SK-N-SH treated with all-trans-retinoic acid at 6 μM for 48 hours (cell line): ENCODE results near the gene TAOK3.
A peak's percentile ranks its signal among the peaks of the same experiment; 100 is the strongest.

Source experiments
- ATAC-seq: fragments of 200-7000 bp; cut with Tn5 transposase; 3 replicates; pipeline ENCODE4 v1.9.1; 2020; ENCODE audit warnings: mild to moderate bottlenecking, moderate library complexity
- ARNTL ChIP-seq: fragments of 450-650 bp; formaldehyde crosslinking; IDR thresholded peaks from 2 replicates; pipeline ENCODE4 v1.5.0; 2020; ENCODE audit warnings: low read depth, mild to moderate bottlenecking, moderate library complexity, borderline replicate concordance
- BACH2 ChIP-seq: fragments of 250-450 bp; sonication (Bioruptor Pico); IDR thresholded peaks from 2 replicates; pipeline ENCODE4 v1.9.0; 2021; ENCODE audit warnings: mild to moderate bottlenecking, borderline replicate concordance
- CSDC2 ChIP-seq: fragments of 250-450 bp; sonication (Bioruptor Pico); IDR thresholded peaks from 2 replicates; pipeline ENCODE4 v1.5.0; 2020; ENCODE audit warnings: mild to moderate bottlenecking, moderate library complexity
- GLIS3 ChIP-seq: fragments of 250-450 bp; sonication (Bioruptor Pico); IDR thresholded peaks from 2 replicates; pipeline ENCODE4 v1.5.0; 2020; ENCODE audit warnings: mild to moderate bottlenecking, moderate library complexity
- ISL1 ChIP-seq: fragments of 250-450 bp; sonication (Bioruptor Pico); IDR thresholded peaks from 2 replicates; pipeline ENCODE4 v2.1.2; 2022; ENCODE audit warnings: mild to moderate bottlenecking, moderate library complexity
- OSR1 ChIP-seq: fragments of 250-450 bp; sonication (Bioruptor Pico); IDR thresholded peaks from 2 replicates; pipeline ENCODE4 v1.8.0; 2022; ENCODE audit warnings: moderate library complexity, mild to moderate bottlenecking, inconsistent platforms
- RARB ChIP-seq: fragments of 250-450 bp; sonication (Bioruptor Pico); IDR thresholded peaks from 2 replicates; pipeline ENCODE4 v1.8.0; 2021; ENCODE audit warnings: mild to moderate bottlenecking, moderate library complexity
- TCF4 ChIP-seq: fragments of 250-450 bp; sonication (Bioruptor Pico); IDR thresholded peaks from 2 replicates; pipeline ENCODE4 v1.8.0; 2021; ENCODE audit warnings: mild to moderate bottlenecking, moderate library complexity, borderline replicate concordance
- TOX ChIP-seq: fragments of 250-450 bp; sonication (Bioruptor Pico); IDR thresholded peaks from 2 replicates; pipeline ENCODE4 v1.8.0; 2021; ENCODE audit warnings: mild to moderate bottlenecking, moderate library complexity, borderline replicate concordance
- ZC3H10 ChIP-seq: fragments of 250-450 bp; sonication (Bioruptor Pico); IDR thresholded peaks from 2 replicates; pipeline ENCODE4 v1.5.1; 2021; ENCODE audit warnings: mild to moderate bottlenecking, moderate library complexity
- ZFP30 ChIP-seq: fragments of 450-650 bp; formaldehyde crosslinking; IDR thresholded peaks from 2 replicates; pipeline ENCODE4 v1.5.0; 2022; ENCODE audit warnings: mild to moderate bottlenecking, moderate library complexity
- ZNF8 ChIP-seq: fragments of 450-650 bp; formaldehyde crosslinking; IDR thresholded peaks from 2 replicates; pipeline ENCODE4 v1.5.0; 2020; ENCODE audit warnings: mild to moderate bottlenecking, moderate library complexity
- TF ChIP-seq, protein P1 (sequence below): fragments of 250-450 bp; sonication (Bioruptor Pico); IDR thresholded peaks from 2 replicates; pipeline ENCODE4 v1.5.1; 2021; ENCODE audit warnings: mild to moderate bottlenecking, moderate library complexity
- TF ChIP-seq, protein P2 (sequence below): fragments of 250-450 bp; sonication (Bioruptor Pico); IDR thresholded peaks from 2 replicates; pipeline ENCODE4 v1.8.0; 2020; ENCODE audit warnings: mild to moderate bottlenecking, moderate library complexity, borderline replicate concordance
- TF ChIP-seq, protein P3 (sequence below): fragments of 250-450 bp; sonication (Bioruptor Pico); IDR thresholded peaks from 2 replicates; pipeline ENCODE4 v1.5.1; 2020; ENCODE audit warnings: low read depth, mild to moderate bottlenecking, moderate library complexity

TAOK3 gene

DNA sequence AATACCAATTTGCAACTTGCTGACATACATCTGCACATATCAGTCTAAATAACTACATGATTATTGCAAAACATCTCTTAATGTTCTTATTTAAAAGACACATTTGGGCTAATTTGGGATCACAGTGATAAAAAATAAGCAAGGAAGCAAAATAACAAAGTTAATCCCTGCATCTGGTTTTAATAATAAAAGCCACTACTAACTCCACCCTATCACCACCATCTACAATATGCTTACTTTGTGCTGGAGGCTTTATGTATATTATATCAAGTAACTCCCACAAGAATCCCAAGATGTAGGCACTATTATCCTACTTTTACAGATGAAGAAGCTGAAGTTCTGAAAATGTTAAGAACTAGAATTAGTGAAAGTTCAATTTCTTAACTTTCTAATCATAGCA, 45.7 kb downstream of the TAOK3 start:
- 0 out of 3 replicates have a peak, but pooled peaks have one; percentile 19 for ATAC-seq
- TF ChIP-seq RARB (CRISPR knock-in tag) (no peak), TCF4 (CRISPR knock-in tag) (peak; percentile 81)

DNA sequence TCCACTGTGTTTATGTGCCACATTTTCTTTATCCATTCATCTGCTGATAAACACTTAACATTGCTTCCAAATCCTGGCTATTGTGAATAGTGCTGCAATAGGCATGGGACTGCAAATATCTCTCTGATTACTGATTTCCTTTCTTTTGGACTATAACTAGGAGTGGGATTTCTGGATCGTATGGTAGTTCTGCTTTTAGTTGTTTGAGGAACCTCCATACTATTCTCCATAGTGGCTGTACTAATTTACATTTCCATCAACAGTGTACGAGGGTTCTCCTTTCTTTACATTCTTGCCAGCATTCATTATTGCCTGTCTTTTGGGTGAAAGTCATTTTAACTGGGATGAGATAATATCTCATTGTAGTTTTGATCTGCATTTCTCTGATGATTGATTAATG, 47.6 kb downstream of the TAOK3 start:
- TF ChIP-seq, protein P1, sequence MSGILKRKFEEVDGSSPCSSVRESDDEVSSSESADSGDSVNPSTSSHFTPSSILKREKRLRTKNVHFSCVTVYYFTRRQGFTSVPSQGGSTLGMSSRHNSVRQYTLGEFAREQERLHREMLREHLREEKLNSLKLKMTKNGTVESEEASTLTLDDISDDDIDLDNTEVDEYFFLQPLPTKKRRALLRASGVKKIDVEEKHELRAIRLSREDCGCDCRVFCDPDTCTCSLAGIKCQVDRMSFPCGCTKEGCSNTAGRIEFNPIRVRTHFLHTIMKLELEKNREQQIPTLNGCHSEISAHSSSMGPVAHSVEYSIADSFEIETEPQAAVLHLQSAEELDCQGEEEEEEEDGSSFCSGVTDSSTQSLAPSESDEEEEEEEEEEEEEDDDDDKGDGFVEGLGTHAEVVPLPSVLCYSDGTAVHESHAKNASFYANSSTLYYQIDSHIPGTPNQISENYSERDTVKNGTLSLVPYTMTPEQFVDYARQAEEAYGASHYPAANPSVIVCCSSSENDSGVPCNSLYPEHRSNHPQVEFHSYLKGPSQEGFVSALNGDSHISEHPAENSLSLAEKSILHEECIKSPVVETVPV (CRISPR knock-in tag) = no peak
- TF ChIP-seq OSR1 (CRISPR knock-in tag) = no peak
- TF ChIP-seq, all 23 proteins: peak for 0
- ATAC-seq = no peak

DNA sequence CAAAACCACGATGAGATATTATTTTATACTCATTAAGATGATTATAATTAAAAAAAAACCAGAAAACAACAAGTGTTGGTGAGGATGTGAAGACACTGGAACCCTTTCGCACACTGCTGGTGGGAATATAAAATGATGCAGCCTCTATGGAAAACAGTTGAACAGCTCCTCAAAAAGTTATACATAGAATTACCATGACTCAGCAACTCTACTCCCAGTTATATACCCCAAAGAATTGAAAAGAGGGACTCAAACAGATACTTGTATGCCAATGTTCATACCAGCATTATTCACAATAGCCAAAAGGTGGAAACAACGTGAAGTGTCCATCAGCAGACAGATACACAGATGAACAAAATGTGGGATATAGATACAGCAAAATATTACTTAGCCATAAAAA, 53.1 kb downstream of the TAOK3 start:
- no peak for ATAC-seq
- TF ChIP-seq, protein P2, sequence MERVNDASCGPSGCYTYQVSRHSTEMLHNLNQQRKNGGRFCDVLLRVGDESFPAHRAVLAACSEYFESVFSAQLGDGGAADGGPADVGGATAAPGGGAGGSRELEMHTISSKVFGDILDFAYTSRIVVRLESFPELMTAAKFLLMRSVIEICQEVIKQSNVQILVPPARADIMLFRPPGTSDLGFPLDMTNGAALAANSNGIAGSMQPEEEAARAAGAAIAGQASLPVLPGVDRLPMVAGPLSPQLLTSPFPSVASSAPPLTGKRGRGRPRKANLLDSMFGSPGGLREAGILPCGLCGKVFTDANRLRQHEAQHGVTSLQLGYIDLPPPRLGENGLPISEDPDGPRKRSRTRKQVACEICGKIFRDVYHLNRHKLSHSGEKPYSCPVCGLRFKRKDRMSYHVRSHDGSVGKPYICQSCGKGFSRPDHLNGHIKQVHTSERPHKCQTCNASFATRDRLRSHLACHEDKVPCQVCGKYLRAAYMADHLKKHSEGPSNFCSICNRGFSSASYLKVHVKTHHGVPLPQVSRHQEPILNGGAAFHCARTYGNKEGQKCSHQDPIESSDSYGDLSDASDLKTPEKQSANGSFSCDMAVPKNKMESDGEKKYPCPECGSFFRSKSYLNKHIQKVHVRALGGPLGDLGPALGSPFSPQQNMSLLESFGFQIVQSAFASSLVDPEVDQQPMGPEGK (CRISPR knock-in tag) = no peak
- TF ChIP-seq, protein P1 (CRISPR knock-in tag) = no peak
- TF ChIP-seq ZC3H10 (CRISPR knock-in tag) (no peak), TOX (no peak)

DNA sequence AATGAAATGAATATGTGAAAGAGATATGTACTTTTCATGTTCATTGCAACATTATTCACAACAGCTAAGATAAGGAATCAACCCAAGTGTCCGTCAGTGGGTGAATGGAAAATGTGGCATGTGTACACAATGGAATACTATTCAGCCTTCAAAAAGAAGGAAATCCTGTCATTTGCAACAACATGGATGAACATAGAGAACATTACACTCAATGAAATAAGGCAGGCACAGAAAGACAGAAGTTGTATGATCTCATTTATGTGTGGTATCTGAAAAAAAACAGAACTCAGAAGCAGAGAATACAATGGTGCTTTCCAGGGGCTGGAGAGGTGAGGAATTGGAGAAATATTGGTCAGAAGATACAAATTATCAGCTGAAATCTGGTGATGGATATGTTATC, 54.0 kb downstream of the TAOK3 start:
- TF ChIP-seq CSDC2 (CRISPR knock-in tag) (no peak), TOX (no peak), ZNF8 (peak; percentile 74)
- no peak for ATAC-seq

DNA sequence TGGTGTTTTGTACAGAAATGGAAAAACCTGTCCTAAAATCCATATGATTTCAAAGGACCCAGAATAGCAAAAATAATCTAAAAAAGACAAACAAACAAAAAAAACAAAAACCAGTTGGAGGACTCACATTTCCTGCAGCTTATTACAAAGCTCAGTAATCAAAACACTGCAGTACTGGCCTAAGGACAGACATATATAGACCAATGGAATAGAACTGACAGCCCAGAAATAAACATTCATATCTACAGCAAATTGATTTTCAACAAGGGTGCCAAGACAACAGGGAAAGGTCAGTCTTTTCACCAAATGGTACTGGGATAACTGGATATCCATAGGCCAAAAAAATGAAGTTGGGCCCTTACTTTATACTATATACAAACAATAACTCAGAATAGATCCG, 55.0 kb downstream of the TAOK3 start:
- TF ChIP-seq ZC3H10 (CRISPR knock-in tag) (no peak), ZNF8 (no peak), ISL1 (CRISPR knock-in tag) (no peak), TOX (no peak)
- TF ChIP-seq, protein P3, sequence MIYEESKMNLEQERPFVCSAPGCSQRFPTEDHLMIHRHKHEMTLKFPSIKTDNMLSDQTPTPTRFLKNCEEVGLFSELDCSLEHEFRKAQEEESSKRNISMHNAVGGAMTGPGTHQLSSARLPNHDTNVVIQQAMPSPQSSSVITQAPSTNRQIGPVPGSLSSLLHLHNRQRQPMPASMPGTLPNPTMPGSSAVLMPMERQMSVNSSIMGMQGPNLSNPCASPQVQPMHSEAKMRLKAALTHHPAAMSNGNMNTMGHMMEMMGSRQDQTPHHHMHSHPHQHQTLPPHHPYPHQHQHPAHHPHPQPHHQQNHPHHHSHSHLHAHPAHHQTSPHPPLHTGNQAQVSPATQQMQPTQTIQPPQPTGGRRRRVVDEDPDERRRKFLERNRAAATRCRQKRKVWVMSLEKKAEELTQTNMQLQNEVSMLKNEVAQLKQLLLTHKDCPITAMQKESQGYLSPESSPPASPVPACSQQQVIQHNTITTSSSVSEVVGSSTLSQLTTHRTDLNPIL = no peak
- ATAC-seq = no peak

DNA sequence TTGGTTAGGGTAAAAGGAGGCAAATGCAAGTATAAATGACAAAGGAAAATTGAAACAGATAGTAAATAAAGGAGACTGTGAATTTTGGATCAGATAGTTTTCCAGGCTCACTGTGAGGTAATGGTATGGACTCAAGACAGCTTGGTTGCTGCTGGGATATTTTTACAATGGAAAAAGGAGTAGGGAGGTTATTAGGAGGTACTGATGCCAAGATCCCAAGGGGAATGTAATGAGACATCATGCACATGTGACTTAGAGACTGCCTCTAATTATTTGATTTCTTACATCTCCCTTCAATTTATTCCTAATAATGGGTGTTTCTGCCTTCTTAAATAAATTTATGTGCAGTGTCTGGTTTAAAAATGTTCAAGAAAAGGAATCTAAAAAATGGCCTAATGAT, 56.9 kb downstream of the TAOK3 start:
- ATAC-seq = 0 out of 3 replicates have a peak, but pooled peaks have one; percentile 41
- TF ChIP-seq ZNF8 = no peak
- TF ChIP-seq ZFP30 (CRISPR knock-in tag) = no peak
- TF ChIP-seq, protein P3 = no peak
- TF ChIP-seq ARNTL (CRISPR knock-in tag) = no peak
- no peak for TF ChIP-seq GLIS3 (CRISPR knock-in tag)
- TF ChIP-seq ISL1 (CRISPR knock-in tag) = no peak

DNA sequence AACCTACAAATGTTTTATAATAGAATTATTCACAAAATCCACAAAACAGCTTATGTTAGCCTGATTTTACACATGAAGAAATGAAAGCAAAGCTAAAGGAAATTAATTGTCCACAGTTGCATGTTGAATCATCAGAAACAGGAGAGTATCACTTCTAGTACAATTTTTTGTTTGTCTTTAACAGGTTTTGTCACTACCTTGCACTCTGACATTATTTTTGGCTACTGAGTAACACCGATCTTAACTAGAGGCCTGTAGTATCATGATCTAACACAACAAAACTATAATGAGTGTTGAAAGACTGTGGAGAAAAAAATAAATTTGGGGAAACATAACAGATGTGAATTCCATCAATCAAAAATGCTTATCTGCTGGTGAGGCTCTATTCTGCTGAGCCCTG, 60.1 kb downstream of the TAOK3 start:
- ATAC-seq = no peak
- TF ChIP-seq BACH2 (CRISPR knock-in tag) = no peak
